Stimulated activated CD4-positive, alpha-beta T cell treated with anti-CD3 and anti-CD28 coated beads, TNF-alpha, amount 100 ng/mL, for 48 hours (primary cell): ENCODE data around the gene TRAF3IP3.

Experiments
- DNase-seq, 3 donors: peaks; one replicate each; pipeline ENCODE4 v3.0.0-alpha.2; 2020; ENCODE audit warnings: low read depth in 3 of 3

The TRAF3IP3 gene

GRCh38 chr1:209827384-209828262 lies 71.8 kb downstream of the TRAF3IP3 start, which contains the start of gene UTP25:
Gene UTP25 (plus strand): TSS chr1:209827972. CDS start chr1:209828064, 92 bp downstream.
- DNase-seq: peak; percentile 84 to 88 (median 87)

- DNase-seq: no peak
Measured at GRCh38 chr1:209829716-209830115, 73.9 kb downstream of the TRAF3IP3 start.

GRCh38 chr1:209830722-209831121 lies 74.9 kb downstream of the TRAF3IP3 start:
- DNase-seq: no peak

GRCh38 chr1:209831615-209832014 lies 75.8 kb downstream of the TRAF3IP3 start:
- DNase-seq: no peak
